ENCODE data around the gene KRTAP5-7.

The KRTAP5-7 gene

GRCh38 chr11:71496421-71496820, 30.6 kb upstream of the KRTAP5-7 start:
- DNase-seq (ENCODE audit: low read depth) = no peak

- no peak for DNase-seq (ENCODE audit: low read depth)
Measured at GRCh38 chr11:71498091-71498490, 29.0 kb upstream of the KRTAP5-7 start.

GRCh38 chr11:71499125-71499524, 27.9 kb upstream of the KRTAP5-7 start:
- no peak for DNase-seq (ENCODE audit: low read depth)

- no peak for DNase-seq (ENCODE audit: low read depth)
Measured at GRCh38 chr11:71499546-71499945, 27.5 kb upstream of the KRTAP5-7 start.

GRCh38 chr11:71500601-71501021, 26.5 kb upstream of the KRTAP5-7 start:
- no peak for DNase-seq (ENCODE audit: low read depth)

GRCh38 chr11:71501071-71501985, 25.7 kb upstream of the KRTAP5-7 start:
- no peak for DNase-seq (ENCODE audit: low read depth)

GRCh38 chr11:71502026-71502425, 25.0 kb upstream of the KRTAP5-7 start:
- no peak for DNase-seq (ENCODE audit: low read depth)

- no peak for DNase-seq (ENCODE audit: low read depth)
Measured at GRCh38 chr11:71502871-71503435, 24.1 kb upstream of the KRTAP5-7 start.

- no peak for DNase-seq (ENCODE audit: low read depth)
Measured at GRCh38 chr11:71504531-71504930, 22.5 kb upstream of the KRTAP5-7 start.

- DNase-seq (ENCODE audit: low read depth) = no peak
Measured at GRCh38 chr11:71505001-71505400, 22.1 kb upstream of the KRTAP5-7 start.

- no peak for DNase-seq (ENCODE audit: low read depth)
Measured at GRCh38 chr11:71505781-71506180, 21.3 kb upstream of the KRTAP5-7 start.

GRCh38 chr11:71507102-71507501, 20.0 kb upstream of the KRTAP5-7 start:
- DNase-seq (ENCODE audit: low read depth) = no peak

- DNase-seq (ENCODE audit: low read depth) = no peak
Measured at GRCh38 chr11:71518506-71519471, 8.3 kb upstream of the KRTAP5-7 start.

- DNase-seq (ENCODE audit: low read depth) = no peak
Measured at GRCh38 chr11:71519546-71519945, 7.5 kb upstream of the KRTAP5-7 start.

GRCh38 chr11:71525188-71525937, 1.7 kb upstream of the KRTAP5-7 start:
- DNase-seq (ENCODE audit: low read depth) = no peak

- no peak for DNase-seq (ENCODE audit: low read depth)
Measured at GRCh38 chr11:71525938-71526495, 1.1 kb upstream of the KRTAP5-7 start.

- DNase-seq (ENCODE audit: low read depth) = no peak
Measured at GRCh38 chr11:71527576-71528210, 626 bp downstream of the KRTAP5-7 start.

GRCh38 chr11:71530602-71531001, 3.5 kb downstream of the KRTAP5-7 start:
- DNase-seq (ENCODE audit: low read depth) = no peak

- no peak for DNase-seq (ENCODE audit: low read depth)
Measured at GRCh38 chr11:71532036-71532610, 5.1 kb downstream of the KRTAP5-7 start.
